C1 segment of cervical spinal cord (tissue), 14 donors: Measurements from ENCODE around the gene MEA1.

Experiments
- DNase-seq, 14 donors: peaks; one replicate each; lab custom pipeline; 2025; lab: John Stamatoyannopoulos, UW

Gene MEA1

DNA sequence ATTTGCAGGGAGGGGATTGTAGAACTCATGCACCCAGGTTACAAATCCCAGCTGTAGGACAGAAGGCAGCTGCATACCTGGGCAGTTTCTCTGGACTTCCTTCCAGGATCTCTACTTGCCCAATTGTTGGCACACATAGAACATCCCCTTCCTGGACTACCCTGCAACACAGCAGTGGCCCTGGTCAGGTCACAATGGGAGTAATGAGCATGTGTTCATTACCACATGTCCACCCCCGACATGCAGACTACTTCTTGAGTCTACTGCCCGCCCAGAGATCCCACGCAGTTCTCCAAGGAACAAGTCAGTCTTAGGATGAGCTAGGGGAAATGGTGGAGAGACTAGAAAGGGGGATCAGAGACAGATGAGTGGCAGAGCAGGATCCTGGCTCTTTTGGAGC, 39.8 kb downstream of the MEA1 start:
- no peak for DNase-seq

DNA sequence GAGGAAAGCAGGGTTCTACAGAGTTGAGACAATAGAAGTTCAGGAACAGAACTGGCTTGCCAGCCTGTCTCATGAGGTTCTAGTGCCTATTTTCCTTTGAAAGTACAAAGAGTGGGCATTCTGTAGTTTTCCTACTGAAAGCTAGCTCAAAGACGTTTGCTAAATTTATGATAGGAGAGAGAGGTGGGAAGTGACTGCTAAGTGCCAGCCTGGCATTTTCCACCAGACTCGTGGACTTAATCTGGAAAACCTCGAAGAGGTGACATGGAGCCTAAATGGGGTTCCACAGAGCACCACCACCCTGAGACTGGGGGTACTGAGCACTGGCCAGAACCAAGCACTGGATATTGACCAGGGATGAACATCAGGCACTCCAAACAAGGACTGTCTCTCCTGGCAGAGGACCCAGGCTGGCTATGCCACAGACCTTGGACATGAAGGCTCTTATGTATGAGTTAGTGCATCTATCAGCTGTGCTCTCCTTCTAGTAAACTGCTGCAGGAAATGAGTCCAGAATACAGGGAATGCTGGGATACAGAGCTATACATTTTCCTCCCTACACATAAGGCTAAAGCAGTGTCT, 41.9 kb downstream of the MEA1 start:
- DNase-seq: no peak

DNA sequence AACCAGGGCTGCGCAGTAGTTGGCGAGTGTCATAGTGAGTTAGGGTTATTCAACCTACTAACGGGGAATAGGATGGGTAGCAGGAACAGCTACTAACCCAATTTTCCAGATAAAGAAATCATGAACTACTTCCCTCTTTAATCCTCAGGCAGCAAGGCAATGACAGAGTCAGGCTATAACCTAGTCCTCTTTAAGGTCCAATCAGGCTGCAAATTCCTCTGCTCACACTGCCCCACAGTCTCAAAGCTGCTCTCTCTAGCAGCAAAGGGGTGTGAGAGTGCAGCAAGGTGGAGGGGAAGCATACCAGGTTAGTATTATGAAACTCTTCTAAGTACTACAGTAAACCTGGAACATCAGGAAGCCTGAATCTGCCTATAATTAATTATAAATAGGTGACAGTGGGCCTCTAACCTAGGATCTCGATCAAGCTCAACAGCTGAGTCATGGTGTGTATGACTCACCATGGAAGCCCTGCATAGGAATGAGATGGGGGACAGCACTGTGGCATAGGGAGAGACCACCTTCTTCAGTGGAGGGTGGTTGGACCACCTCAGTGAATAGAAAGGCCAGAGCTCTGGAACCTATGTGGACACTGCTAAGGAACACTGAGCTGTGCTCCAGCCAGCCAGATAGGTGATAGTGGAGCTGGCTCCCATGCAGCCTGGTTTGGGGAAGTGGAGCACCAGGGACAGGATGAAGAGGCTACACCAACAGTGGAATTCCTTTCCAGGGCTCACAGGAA, 42.7 kb downstream of the MEA1 start:
- no peak for DNase-seq

GRCh38 chr6:42969934-42970333, 43.8 kb downstream of the MEA1 start:
- no peak for DNase-seq

GRCh38 chr6:42969431-42969830, 44.3 kb downstream of the MEA1 start:
- DNase-seq: no peak

DNA sequence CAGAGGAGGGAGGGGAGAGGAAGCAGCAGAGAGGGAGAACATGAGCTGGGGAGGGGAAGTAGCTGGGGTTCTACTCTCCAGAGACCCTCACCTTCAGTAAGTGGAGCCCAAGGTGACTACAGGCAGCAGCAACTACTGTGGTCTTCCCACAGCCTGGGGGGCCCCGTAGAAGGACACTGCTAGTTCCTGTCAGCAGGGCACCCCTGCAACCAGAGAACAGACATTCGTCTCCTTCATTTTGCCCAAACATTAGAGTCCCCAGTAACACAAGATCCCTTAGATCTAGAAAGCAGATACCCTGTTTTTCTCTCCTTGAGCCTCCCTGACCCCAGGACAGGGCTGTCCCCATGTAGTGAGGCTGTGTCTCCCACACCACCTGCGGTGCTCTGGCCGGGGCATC, 45.0 kb downstream of the MEA1 start:
- DNase-seq: no peak

DNA sequence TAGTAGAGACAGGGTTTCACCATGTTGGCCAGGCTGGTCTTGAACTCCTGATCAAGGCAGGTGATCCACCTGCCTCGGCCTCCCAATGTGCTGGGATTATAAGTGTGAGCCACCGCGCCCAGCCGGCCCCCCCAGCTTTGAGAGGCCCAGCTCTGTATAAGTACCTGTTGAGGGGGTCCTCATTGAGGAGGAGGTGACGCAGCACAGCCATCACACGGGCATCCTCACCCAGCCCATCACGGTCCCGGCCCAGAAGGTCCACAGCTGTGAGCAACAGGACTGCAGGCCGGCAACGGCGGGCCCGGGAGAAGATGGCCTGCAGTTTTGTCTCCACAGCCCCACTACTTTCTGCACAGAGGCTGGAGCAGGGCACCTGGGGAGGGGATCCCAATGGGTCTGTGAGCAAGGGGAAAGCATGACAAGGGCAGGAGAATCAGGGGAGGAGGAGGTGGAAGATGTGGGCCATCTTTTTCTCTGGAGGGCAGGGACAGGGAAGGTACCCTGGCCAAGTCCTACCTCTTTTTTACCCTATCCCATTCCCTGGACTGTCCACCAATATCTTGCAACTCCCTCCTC, 45.5 kb downstream of the MEA1 start:
- no peak for DNase-seq

- no peak for DNase-seq
These were observed 46.5 kb downstream of the MEA1 start for GRCh38 chr6:42967228-42967627.

DNA sequence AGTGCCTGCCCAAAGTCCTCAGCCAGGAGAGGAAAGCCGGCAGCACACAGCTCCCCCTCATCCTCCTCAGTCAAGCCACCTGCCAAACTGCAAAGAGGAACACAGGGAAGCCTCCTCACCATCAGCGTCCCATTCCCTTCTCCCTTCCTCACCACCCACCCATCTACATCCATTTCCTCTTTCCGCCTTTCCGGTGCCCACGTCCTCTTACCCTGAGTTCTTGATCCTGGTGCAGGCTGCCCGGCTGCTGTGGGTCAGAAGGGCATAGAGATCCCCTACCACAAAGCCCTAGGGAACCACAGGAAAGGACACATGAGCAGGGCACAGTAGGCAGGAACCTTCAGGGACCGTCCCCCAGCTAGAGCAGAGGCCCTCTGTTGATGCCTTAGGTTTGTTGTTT, 47.2 kb downstream of the MEA1 start:
- no peak for DNase-seq

- no peak for DNase-seq
These were observed 49.7 kb downstream of the MEA1 start for GRCh38 chr6:42963855-42964605.

DNA sequence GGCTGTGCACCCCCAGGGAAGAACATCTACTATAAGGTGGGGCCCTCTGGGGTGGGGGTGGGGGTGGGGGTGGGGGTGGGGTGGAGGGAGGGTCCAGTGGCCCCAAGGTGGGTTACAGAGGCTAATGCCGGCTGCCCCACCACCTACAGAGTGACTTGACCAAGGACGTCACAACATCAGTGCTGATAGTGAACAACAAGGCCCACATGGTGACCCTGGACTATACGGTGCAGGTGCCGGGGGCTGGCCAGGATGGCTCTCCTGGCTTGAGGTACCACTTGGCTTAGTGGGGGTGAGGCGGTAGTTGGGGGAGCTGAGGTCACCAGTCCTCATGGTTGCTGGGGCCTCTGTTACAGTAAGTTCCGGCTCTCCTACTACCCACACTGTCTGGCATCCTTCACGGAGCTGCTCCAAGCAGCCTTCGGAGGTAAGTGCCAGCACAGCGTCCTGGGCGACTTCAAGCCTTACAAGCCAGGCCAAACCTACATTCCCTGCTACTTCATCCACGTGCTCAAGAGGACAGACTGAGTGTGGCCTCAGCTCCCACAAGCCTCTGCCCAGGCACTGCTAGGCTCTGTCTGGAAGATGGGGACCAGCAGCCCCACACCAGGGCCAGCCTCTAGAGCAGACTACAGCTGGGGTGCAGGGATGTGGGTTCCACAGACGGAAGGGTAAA, 50.4 kb downstream of the MEA1 start:
- no peak for DNase-seq

- DNase-seq: no peak
These were observed 51.1 kb downstream of the MEA1 start for GRCh38 chr6:42962502-42963178.

GRCh38 chr6:42962096-42962495, 51.6 kb downstream of the MEA1 start:
- DNase-seq: no peak
